ENCODE results near the gene PPP2R5C. TPM values are rescaled to one million over a fixed set of nuclear protein-coding genes. Genes with fewer than 3 reads are reported as not detected.

The PPP2R5C gene
- total and polyA plus RNA-seq, 4 experiments from 2014 or later = 273 to 620 (median 431) TPM

DNA sequence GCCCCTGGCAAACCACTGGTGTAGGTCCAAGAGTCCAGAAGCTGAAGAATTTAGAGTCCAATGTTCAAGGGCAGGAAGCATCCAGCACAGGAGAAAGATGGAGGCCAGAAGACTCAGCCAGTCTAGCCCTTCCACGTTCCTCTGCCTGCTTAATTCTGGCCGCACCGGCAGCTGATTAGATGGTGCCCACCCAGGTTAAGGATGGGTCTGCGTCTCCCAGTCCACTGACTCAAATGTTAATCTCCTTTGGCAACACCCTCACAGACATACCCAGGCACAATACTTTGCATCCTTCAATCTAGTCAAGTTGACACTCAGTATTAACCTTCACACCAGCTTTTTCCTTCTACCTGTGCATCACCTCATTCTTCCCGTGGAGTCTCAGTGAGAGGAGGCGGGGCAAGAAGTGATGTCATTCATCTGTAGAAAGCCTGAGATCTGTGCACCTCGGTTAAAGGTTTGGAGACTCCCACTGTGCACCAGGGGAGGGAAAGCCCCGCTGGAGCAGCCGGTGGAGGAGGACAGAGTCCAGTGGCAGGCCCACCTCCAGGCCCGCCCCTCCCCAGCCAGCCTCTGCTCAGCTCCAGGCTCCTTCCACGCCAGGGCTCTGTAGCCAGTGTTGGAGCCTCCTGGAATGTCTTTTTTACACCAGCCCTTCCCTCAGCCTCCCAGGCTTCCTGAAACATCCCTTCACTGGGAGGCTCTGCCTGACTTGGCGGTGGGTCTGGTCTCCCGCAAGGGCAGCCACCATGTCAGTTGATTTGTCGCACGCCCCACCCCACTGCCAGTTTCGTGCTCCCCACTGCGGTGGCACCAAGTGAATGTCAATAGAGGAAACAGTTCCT is 122.8 kb downstream of the PPP2R5C start:
- Histone ChIP-seq H3K9me3 (ENCODE audit: control insufficient read depth in 1 of 2, low read length in 2 of 2) (no peaks in the 10 kb centered on the region), H3K27ac (ENCODE audit: low read depth, low read length) (no peak overlapping the region), H3K36me3 (ENCODE audit: insufficient read depth, low read length) (peaks cover 80% of the 10 kb centered on the region), H3K4me3 (ENCODE audit: low read length in 2 of 2) (no peak overlapping the region), H3K27me3 (ENCODE audit: insufficient read depth, low read length) (no peaks in the 10 kb centered on the region), H3K4me1 (ENCODE audit: insufficient read depth, low read length) (peaks cover 14% of the 10 kb centered on the region)
- POLR2A ChIA-PET (ENCODE audit: partially characterized antibody) = interaction anchor here (1.2 kb wide), 1 partner anchor 177 kb away, joined by 4 read pairs; no protein-coding TSS in a partner anchor
- Mint-ChIP-seq H3K4me3 (no peak overlapping the region), H3K27ac (peak overlapping the region in 6 of 7 donors; percentile 22 to 72 (median 57)), H3K4me1 (peaks cover 8 to 22% (median 16%) of the 10 kb centered on the region in 4 donors), H3K36me3 (peaks cover 42 to 78% of the 10 kb centered on the region in 2 donors), H3K27me3 (no peaks in the 10 kb centered on the region), H3K9me3 (peaks cover 0 to 3% (median 0%) of the 10 kb centered on the region in 8 donors)
- intact Hi-C loops (cut with micrococcal nuclease) = no loop called here
- no peak for DNase-seq
- CTCF ChIA-PET (ENCODE audit: partially characterized antibody) = no interaction called here

DNA sequence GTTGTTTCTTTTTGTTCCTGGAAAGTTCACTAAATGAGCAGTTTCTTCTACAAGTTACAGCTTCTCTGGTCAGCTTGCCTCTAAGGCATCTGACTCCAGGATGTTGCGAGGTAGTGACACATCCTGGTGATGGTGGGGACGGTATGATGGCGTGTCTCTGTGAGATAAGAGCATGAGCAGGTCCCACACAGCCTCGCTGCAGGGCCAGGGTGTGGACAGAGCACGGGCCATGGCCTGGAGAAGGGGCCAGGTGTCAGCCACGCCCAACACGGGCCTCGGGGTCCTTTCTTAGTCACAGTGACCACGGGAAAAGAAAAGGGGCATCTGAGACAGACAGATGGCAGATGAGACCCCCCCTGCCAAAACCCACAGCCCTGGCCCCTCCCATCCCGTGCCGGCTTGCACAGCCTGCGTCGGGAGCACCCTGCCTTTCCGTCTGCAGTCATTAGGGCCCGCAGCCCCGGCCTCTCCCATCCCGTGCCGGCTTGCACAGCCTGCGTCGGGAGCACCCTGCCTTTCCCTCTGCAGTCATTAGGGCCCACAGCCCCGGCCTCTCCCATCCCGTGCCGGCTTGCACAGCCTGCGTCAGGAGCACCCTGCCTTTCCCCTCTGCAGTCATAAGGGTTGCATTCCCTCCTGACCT is 123.5 kb downstream of the PPP2R5C start:
- Histone ChIP-seq H3K9me3 (ENCODE audit: control insufficient read depth in 1 of 2, low read length in 2 of 2) (no peaks in the 10 kb centered on the region), H3K4me1 (ENCODE audit: insufficient read depth, low read length) (peaks cover 6% of the 10 kb centered on the region), H3K4me3 (ENCODE audit: low read length in 2 of 2) (no peak overlapping the region), H3K27ac (ENCODE audit: low read depth, low read length) (no peak overlapping the region), H3K27me3 (ENCODE audit: insufficient read depth, low read length) (no peaks in the 10 kb centered on the region), H3K36me3 (ENCODE audit: insufficient read depth, low read length) (peaks cover 82% of the 10 kb centered on the region)
- H3K4me1 Mint-ChIP-seq = peaks cover 2 to 15% (median 9%) of the 10 kb centered on the region in 4 donors
- peaks cover 0 to 3% (median 0%) of the 10 kb centered on the region in 8 donors for H3K9me3 Mint-ChIP-seq
- no peaks in the 10 kb centered on the region for H3K27me3 Mint-ChIP-seq
- DNase-seq = no peak
- CTCF ChIA-PET (ENCODE audit: partially characterized antibody) = no interaction called here
- intact Hi-C loops (cut with micrococcal nuclease) = no loop called here
- H3K27ac Mint-ChIP-seq = peak overlapping the region in 3 of 7 donors; percentile 43 to 72 (median 46)
- POLR2A ChIA-PET (ENCODE audit: partially characterized antibody) = no interaction called here
- H3K36me3 Mint-ChIP-seq = peaks cover 49 to 80% of the 10 kb centered on the region in 2 donors
- no peak overlapping the region for H3K4me3 Mint-ChIP-seq

DNA sequence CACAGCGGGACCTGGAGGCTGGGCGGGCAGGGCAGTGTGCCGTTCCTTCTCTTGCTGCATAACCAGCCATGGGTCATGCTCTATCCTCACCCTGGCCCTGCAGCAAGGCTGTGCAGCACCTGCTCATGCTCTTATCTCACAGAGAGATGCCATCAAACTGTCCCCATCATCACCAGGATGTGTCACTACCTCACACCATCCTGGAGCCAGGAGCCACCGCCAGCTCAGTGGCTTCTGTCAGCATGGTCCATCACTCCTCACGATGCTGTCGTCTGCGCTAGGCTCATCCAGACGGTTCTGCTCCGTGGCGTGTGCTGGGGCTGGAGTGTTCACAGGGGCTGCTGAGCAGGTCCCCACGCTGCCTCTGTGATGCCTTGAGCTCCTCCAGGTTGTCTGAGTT is 125.7 kb downstream of the PPP2R5C start:
- ChIA-PET CTCF (ENCODE audit: partially characterized antibody) (interaction anchor here (1.5 kb wide), 1 partner anchor 116 kb away, joined by 3 read pairs; no protein-coding TSS in a partner anchor), POLR2A (ENCODE audit: partially characterized antibody) (interaction anchor here (0.8 to 1.1 kb wide), 4 partner anchors 12 to 95 kb away, joined by 3 to 4 read pairs (median 3); no protein-coding TSS in a partner anchor)
- Histone ChIP-seq H3K36me3 (ENCODE audit: insufficient read depth, low read length) (peaks cover 83% of the 10 kb centered on the region), H3K27me3 (ENCODE audit: insufficient read depth, low read length) (no peaks in the 10 kb centered on the region), H3K27ac (ENCODE audit: low read depth, low read length) (no peak overlapping the region), H3K9me3 (ENCODE audit: control insufficient read depth in 1 of 2, low read length in 2 of 2) (no peaks in the 10 kb centered on the region), H3K4me1 (ENCODE audit: insufficient read depth, low read length) (no peaks in the 10 kb centered on the region), H3K4me3 (ENCODE audit: low read length in 2 of 2) (no peak overlapping the region)
- H3K4me1 Mint-ChIP-seq = peaks cover 0 to 2% (median under 1%) of the 10 kb centered on the region in 4 donors
- intact Hi-C loops (cut with micrococcal nuclease) = no loop called here
- H3K27me3 Mint-ChIP-seq = no peaks in the 10 kb centered on the region
- H3K9me3 Mint-ChIP-seq = no peaks in the 10 kb centered on the region
- no peak overlapping the region for H3K4me3 Mint-ChIP-seq
- no peak for DNase-seq
- H3K36me3 Mint-ChIP-seq = peaks cover 50 to 77% of the 10 kb centered on the region in 2 donors
- H3K27ac Mint-ChIP-seq = peak overlapping the region in 2 of 7 donors; percentile 27 to 60

DNA sequence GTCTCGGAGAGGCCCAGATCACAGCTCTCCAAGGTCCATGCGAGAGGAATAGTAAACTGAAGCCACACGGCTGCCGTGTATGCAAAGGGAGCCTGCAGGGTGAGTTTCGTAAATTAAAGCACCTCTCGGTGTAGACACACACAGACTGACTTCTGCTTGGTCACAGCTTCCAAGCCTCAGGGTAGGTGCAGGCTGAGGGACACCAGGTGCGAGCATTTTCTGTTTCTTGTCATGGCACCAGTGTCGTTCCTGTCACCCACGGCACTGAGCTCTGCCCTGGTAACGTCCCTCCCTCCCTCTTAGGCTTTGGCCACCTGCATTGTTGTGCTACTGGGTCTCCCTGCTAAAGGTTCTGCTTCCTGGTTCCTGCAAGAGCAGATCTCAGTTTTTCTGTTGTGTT is 126.7 kb downstream of the PPP2R5C start:
- H3K9me3 ChIP-seq (ENCODE audit: control insufficient read depth in 1 of 2, low read length in 2 of 2) = no peaks in the 10 kb centered on the region
- Mint-ChIP-seq H3K4me1 (peaks cover 0 to 2% (median under 1%) of the 10 kb centered on the region in 4 donors), H3K27ac (peak overlapping the region in 1 of 7 donors; percentile 68), H3K9me3 (no peaks in the 10 kb centered on the region), H3K36me3 (peaks cover 51 to 78% of the 10 kb centered on the region in 2 donors), H3K4me3 (no peak overlapping the region), H3K27me3 (no peaks in the 10 kb centered on the region)
- intact Hi-C loops (cut with micrococcal nuclease) = no loop called here
- DNase-seq = no peak
- H3K4me3 ChIP-seq (ENCODE audit: low read length in 2 of 2) = no peak overlapping the region
- CTCF ChIA-PET (ENCODE audit: partially characterized antibody) = interaction anchor here (0.7 kb wide), 1 partner anchor 117 kb away, joined by 3 read pairs; no protein-coding TSS in a partner anchor
- H3K4me1 ChIP-seq (ENCODE audit: insufficient read depth, low read length) = no peaks in the 10 kb centered on the region
- H3K27me3 ChIP-seq (ENCODE audit: insufficient read depth, low read length) = no peaks in the 10 kb centered on the region
- POLR2A ChIA-PET (ENCODE audit: partially characterized antibody) = interaction anchor here (0.8 kb wide), 1 partner anchor 93 kb away, joined by 3 read pairs; no protein-coding TSS in a partner anchor
- H3K36me3 ChIP-seq (ENCODE audit: insufficient read depth, low read length) = peaks cover 82% of the 10 kb centered on the region
- no peak overlapping the region for H3K27ac ChIP-seq (ENCODE audit: low read depth, low read length)

DNA sequence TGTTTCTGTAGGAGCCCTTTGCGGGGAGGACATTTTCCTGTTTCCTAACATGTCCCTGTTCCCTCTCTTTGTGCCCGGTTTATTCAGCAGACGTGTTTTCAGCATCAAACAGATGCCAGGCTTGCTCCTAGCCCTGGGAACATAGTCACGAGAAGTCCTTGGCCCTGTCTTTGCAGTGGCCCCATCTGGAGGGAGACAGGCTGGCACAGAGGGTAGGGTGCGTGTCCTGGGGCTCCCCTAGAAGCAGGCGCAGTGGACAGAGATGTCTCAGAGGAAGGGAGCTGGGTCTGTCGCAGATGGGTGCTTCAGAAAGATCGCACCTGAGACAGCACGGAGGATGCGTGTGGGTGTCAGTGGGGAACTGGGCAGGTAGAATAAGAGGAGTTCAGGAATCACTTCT is 127.9 kb downstream of the PPP2R5C start:
- intact Hi-C loops (cut with micrococcal nuclease) = no loop called here
- Mint-ChIP-seq H3K36me3 (peaks cover 47 to 74% of the 10 kb centered on the region in 2 donors), H3K27me3 (no peaks in the 10 kb centered on the region), H3K4me1 (peaks cover 0 to 2% (median under 1%) of the 10 kb centered on the region in 4 donors), H3K9me3 (no peaks in the 10 kb centered on the region), H3K4me3 (no peak overlapping the region), H3K27ac (peak overlapping the region in 4 of 7 donors; percentile 21 to 54 (median 38))
- peaks cover 81% of the 10 kb centered on the region for H3K36me3 ChIP-seq (ENCODE audit: insufficient read depth, low read length)
- CTCF ChIA-PET (ENCODE audit: partially characterized antibody) = interaction anchor here (1.3 kb wide), 1 partner anchor 118 kb away, joined by 3 read pairs; no protein-coding TSS in a partner anchor
- DNase-seq = no peak
- POLR2A ChIA-PET (ENCODE audit: partially characterized antibody) = no interaction called here
- no peaks in the 10 kb centered on the region for H3K27me3 ChIP-seq (ENCODE audit: insufficient read depth, low read length)
- H3K27ac ChIP-seq (ENCODE audit: low read depth, low read length) = no peak overlapping the region
- H3K4me3 ChIP-seq (ENCODE audit: low read length in 2 of 2) = no peak overlapping the region
- H3K4me1 ChIP-seq (ENCODE audit: insufficient read depth, low read length) = no peaks in the 10 kb centered on the region
- no peaks in the 10 kb centered on the region for H3K9me3 ChIP-seq (ENCODE audit: control insufficient read depth in 1 of 2, low read length in 2 of 2)

DNA sequence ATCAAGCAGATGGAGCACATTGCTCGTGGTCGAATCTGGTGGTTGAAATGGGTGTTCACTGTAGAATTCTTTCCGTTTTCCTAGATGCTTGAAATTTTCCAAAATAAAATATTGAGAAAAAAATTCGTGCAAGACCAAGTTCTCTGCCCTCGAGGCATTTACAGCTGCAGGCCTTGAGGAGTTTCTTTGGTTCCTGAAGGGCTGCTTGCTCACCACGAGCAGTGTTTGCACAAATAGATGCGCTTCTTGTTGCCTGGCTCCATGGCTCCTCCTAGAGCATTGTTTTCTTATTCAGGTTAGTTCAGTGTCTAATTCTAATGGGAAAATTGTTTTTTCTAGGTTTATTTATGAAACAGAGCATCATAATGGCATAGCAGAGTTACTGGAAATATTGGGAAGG is 128.4 kb downstream of the PPP2R5C start:
- H3K27ac ChIP-seq (ENCODE audit: low read depth, low read length) = no peak overlapping the region
- ChIA-PET CTCF (ENCODE audit: partially characterized antibody) (interaction anchor here (1.2 to 1.3 kb wide), 2 partner anchors 23 to 119 kb away, joined by 3 read pairs; no protein-coding TSS in a partner anchor), POLR2A (ENCODE audit: partially characterized antibody) (no interaction called here)
- peaks cover 0 to 2% (median under 1%) of the 10 kb centered on the region in 4 donors for H3K4me1 Mint-ChIP-seq
- no peaks in the 10 kb centered on the region for H3K9me3 Mint-ChIP-seq
- DNase-seq = no peak
- no peak overlapping the region for H3K4me3 Mint-ChIP-seq
- H3K4me3 ChIP-seq (ENCODE audit: low read length in 2 of 2) = no peak overlapping the region
- intact Hi-C loops (cut with micrococcal nuclease) = no loop called here
- H3K4me1 ChIP-seq (ENCODE audit: insufficient read depth, low read length) = no peaks in the 10 kb centered on the region
- peak overlapping the region in 6 of 7 donors; percentile 21 to 81 (median 44) for H3K27ac Mint-ChIP-seq
- H3K27me3 Mint-ChIP-seq = no peaks in the 10 kb centered on the region
- peaks cover 81% of the 10 kb centered on the region for H3K36me3 ChIP-seq (ENCODE audit: insufficient read depth, low read length)
- H3K27me3 ChIP-seq (ENCODE audit: insufficient read depth, low read length) = no peaks in the 10 kb centered on the region
- H3K9me3 ChIP-seq (ENCODE audit: control insufficient read depth in 1 of 2, low read length in 2 of 2) = no peaks in the 10 kb centered on the region
- H3K36me3 Mint-ChIP-seq = peaks cover 49 to 76% of the 10 kb centered on the region in 2 donors

DNA sequence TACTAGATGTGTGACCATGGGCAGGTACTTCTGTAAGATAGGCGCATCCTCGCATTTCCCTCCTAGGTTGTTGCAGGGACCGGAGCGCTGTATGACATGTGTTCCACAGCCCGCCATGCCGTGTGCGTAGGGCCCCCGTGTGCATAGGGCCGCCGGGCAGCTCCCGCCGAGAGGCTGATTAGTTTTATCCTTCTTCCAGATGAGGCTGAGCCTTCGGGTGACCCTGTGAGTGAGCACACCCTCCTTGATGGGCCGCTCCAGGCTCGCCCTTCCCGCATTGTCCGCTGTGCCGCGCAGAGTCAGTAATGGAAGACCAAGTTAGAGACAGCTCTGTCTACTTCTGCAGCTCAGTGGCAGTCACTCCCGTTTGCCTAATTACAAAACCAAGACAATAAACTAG is 130.0 kb downstream of the PPP2R5C start:
- POLR2A ChIA-PET (ENCODE audit: partially characterized antibody) = interaction anchor here (1.2 to 2.1 kb wide), 2 partner anchors 121 to 185 kb away, joined by 6 to 8 read pairs; no protein-coding TSS in a partner anchor
- Histone ChIP-seq H3K9me3 (ENCODE audit: control insufficient read depth in 1 of 2, low read length in 2 of 2) (no peaks in the 10 kb centered on the region), H3K4me1 (ENCODE audit: insufficient read depth, low read length) (no peaks in the 10 kb centered on the region), H3K27ac (ENCODE audit: low read depth, low read length) (no peak overlapping the region), H3K4me3 (ENCODE audit: low read length in 2 of 2) (no peak overlapping the region), H3K36me3 (ENCODE audit: insufficient read depth, low read length) (peaks cover 78% of the 10 kb centered on the region), H3K27me3 (ENCODE audit: insufficient read depth, low read length) (no peaks in the 10 kb centered on the region)
- no peak overlapping the region for H3K4me3 Mint-ChIP-seq
- H3K4me1 Mint-ChIP-seq = peaks cover 0 to 2% (median under 1%) of the 10 kb centered on the region in 4 donors
- H3K27ac Mint-ChIP-seq = peak overlapping the region in 5 of 7 donors; percentile 13 to 48 (median 31)
- H3K9me3 Mint-ChIP-seq = no peaks in the 10 kb centered on the region
- no peak for DNase-seq
- intact Hi-C loops (cut with micrococcal nuclease) = no loop called here
- H3K36me3 Mint-ChIP-seq = peaks cover 44 to 75% of the 10 kb centered on the region in 2 donors
- H3K27me3 Mint-ChIP-seq = no peaks in the 10 kb centered on the region
- CTCF ChIA-PET (ENCODE audit: partially characterized antibody) = interaction anchor here (0.9 to 1.8 kb wide), 2 partner anchors 120 to 184 kb away, joined by 3 to 6 read pairs; no protein-coding TSS in a partner anchor
